Epithelial cell of proximal tubule (primary cell): ENCODE measurements around the gene KIAA0319L. TPM values are rescaled to one million over a fixed set of nuclear protein-coding genes. Genes with fewer than 3 reads are reported as not detected.

Source experiments
- DNase-seq: peaks from one replicate; pipeline ENCODE4 v3.0.0-alpha.2; 2011; ENCODE audit warnings: low read depth
- H3K4me3 ChIP-seq: 2 replicates; pipeline ENCODE4 v1.5.1; 2011; ENCODE audit warnings: low read depth, mild to moderate bottlenecking, low read length
- total RNA-seq: library from RNA; depleted of rRNA; stranded (reverse); fragments of >200 nt; gene quantifications from 2 replicates; pipeline ENCODE4 v1.2.3, GENCODE V29; 2015
- TF ChIP-seq, protein P1 (sequence below): conservative IDR thresholded peaks from 2 replicates; pipeline ENCODE4 v1.5.1; 2012; ENCODE audit warnings: low read depth, mild to moderate bottlenecking, low read length

The KIAA0319L gene
- total RNA-seq, 1 donor from 2014 or later, result 45.7 TPM

DNA sequence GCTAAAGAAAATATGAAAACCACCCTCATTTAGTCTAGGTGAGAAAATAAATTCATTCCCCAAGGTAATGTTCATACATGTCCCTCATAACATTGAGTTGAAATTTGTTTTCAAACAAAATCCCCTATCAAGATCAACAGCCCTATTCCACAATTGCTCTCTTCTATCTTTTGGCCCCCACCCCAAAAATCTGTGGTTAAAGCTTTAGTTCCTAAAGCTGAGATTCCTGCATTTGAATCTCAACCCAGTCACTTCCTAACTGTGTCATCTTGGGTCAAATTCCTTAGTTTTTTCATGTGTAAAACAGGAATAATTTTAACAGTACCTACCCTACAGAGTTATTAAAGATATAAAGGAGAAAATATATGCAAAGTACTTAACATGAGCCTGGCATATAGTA lies 22.0 kb downstream of the KIAA0319L start:
- TF ChIP-seq, protein P1, sequence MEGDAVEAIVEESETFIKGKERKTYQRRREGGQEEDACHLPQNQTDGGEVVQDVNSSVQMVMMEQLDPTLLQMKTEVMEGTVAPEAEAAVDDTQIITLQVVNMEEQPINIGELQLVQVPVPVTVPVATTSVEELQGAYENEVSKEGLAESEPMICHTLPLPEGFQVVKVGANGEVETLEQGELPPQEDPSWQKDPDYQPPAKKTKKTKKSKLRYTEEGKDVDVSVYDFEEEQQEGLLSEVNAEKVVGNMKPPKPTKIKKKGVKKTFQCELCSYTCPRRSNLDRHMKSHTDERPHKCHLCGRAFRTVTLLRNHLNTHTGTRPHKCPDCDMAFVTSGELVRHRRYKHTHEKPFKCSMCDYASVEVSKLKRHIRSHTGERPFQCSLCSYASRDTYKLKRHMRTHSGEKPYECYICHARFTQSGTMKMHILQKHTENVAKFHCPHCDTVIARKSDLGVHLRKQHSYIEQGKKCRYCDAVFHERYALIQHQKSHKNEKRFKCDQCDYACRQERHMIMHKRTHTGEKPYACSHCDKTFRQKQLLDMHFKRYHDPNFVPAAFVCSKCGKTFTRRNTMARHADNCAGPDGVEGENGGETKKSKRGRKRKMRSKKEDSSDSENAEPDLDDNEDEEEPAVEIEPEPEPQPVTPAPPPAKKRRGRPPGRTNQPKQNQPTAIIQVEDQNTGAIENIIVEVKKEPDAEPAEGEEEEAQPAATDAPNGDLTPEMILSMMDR, result no peak
- no peak overlapping the region for H3K4me3 ChIP-seq
- DNase-seq, result no peak

DNA sequence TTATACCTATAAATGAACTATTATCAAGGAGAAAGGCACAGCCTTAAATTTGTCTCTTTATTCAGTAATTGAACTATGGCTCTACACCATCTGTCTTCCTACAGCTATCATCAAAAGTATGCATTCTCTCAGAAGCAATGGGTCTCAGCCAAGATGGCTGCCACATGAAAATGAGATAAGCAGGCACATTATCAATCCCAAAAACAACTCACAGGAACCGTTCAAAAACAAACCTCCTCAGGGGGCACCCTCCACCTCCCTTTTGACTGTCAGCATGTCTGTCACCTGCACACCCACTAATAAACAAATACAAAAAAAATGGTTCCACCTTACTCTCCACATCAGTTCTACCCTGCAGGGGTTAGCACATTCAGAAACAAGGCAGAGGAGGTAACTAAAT lies 23.6 kb downstream of the KIAA0319L start:
- TF ChIP-seq, protein P1, result no peak
- no peak overlapping the region for H3K4me3 ChIP-seq
- DNase-seq, result no peak

DNA sequence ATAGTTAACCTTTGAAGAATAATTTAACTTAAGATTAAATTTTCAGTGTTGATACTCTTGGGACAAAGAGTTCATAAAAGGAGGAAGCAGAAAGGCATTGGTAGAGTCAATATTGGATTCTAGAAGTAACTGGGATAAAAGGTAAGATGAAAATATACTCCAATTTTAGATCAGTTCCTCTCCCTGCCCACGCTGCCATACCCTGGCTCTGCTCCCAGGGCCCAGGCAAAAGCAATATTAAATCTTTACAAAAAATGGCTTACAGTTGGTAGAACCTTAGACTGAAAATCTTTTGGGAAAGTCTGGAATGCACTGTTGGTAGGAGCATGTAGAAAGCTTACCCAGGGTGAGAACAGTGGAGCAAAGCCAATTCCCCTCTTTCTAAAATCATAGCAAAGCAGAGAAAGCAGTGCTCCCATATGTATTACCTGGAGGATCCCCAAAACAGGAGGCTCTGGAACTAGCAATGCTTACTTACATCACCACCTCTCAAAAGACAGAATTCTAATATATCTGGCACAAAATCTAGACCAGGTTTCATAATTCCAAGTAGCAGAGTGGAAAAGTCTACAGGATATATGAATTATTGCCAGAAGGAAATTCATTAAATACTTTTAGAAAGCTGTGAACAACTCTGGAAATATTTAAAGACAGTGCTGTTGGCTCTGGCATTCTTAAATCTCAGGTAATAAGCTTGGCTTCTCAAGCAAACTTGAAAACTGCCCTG lies 24.5 kb downstream of the KIAA0319L start:
- no peak overlapping the region for H3K4me3 ChIP-seq
- no peak for DNase-seq
- TF ChIP-seq, protein P1, result no peak

DNA sequence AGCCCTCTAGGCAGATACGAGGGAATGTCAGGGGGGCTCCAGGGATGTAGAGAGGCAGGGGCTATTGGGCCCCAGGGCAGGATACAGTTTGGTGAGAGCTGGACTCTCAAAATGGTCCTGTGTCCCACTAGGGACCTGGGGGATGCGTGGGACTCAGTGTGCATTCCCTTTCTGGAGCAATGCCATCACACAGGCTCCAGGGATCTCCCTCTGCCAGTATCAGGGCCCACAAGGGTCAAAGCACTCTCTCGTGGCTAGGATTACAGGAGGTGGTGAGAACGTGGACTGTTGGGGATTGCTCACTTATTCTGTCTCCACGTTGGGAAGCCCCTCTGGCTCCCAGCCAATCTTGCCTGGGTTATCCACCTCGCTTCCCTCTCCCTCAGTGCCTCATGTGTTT lies 25.8 kb downstream of the KIAA0319L start:
- H3K4me3 ChIP-seq, result no peak overlapping the region
- TF ChIP-seq, protein P1, result no peak
- no peak for DNase-seq

DNA sequence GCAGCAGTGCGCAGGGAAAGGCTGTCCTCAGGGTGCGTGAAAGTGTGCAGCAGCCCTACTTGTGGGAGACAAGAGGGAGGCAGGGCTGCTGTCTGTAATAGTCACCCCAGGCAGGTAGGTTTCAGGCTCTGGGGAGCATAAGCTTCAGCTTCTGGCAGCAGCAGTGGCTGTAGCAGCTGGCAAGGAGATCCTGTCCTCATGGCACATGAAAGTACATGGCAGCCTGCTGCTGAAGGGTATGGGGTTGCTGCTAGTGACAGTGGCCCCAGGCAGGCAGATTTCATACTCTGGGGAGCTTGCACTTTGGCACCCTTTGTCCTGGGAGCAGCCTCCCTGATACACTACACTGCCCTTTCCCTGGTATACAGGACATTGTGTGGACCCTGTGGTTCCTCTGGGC lies 26.3 kb downstream of the KIAA0319L start:
- H3K4me3 ChIP-seq, result no peak overlapping the region
- TF ChIP-seq, protein P1, result no peak
- DNase-seq, result no peak

DNA sequence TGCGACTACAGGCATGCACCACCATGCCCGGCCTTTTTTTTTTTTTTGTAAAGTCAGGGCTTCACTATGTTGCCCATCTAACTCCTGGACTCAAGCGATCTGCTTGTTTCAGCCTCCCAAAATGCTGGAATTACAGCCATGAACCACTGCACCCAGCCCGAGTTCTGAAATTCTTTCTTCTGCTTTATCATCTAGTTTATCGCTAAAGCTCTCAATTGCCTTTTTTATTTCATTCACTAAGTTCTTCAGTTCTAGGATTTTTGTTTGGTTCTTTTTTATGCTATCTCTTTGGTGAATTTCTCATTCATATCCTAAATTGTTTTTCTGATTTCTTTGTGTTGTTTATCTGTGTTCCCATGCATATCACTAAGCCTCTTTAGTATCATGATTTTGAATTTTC lies 27.0 kb downstream of the KIAA0319L start:
- TF ChIP-seq, protein P1, result no peak
- H3K4me3 ChIP-seq, result no peak overlapping the region
- DNase-seq, result no peak

DNA sequence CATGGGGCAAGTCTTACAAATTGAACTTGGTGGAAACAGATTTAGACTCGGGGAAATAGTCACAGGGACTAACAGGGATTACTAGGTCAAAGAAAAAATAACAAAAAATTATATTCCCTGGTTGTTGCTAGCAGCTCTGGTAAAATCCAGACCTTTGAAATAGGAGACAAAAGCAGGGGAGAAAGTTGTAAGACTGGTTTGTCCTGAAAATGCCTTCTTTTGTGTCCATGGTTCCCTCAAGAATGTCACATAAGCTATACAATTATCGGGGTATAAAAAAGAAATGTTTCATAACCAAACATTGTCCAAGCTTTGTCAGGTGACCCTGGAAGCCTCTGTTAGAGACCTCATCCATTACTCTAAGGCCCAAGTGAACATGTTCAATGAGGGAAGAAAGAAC lies 33.1 kb downstream of the KIAA0319L start:
- TF ChIP-seq, protein P1, result no peak
- DNase-seq, result no peak

More for the DNA sequence above, 33.1 kb downstream of the KIAA0319L start:
- H3K4me3 ChIP-seq, result no peak overlapping the region
